ENCODE results near the gene CRISPLD2.

CRISPLD2 gene

DNA sequence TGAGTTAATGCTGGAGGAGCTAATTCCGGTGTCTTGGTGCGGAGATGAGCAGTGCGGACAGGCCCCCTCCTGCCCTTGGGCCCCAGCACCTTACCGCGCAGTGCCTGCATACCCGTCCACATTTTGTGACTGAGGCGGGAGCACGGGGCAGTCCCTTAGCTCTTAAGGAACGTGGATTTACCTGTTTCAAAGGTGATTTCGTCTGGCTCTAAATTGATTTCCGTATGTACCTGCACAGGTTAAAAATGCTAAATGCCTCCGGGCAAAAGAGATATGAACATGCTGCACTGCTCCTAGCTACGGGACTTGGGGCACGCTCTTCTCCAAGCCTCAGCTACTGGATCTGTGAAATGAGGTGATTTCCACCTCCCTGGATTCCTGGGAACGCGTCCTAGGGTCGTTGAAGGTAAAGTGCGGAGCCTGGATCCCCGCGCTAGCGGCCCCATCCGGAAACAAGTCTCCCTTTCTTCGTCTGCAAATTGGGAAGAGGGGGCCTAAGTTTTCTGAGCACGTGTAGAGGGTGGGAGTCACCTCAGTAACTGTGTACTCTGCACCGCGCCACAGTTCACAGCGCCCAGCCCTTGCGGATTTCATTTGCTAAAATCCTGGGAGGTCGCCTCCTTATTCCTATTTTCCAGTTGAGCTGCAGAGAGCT, 669 bp upstream of the CRISPLD2 start:
- DNase-seq (ENCODE audit: low spot score) = no peak
- TF ChIP-seq CTCF (conservative IDR thresholded peaks at IDR 0.05; ENCODE audit: low read depth) = no peak
- ChIA-PET POLR2A (ENCODE audit: low non-redundant PET) (interaction anchor here (1.7 kb wide), 1 partner anchor 19 kb away, joined by 4 read pairs; no protein-coding TSS in a partner anchor), CTCF (interaction anchor here (0.6 kb wide), 2 partner anchors 9 to 99 kb away, joined by 3 read pairs; no protein-coding TSS in a partner anchor)
- H3K27ac ChIP-seq = no peak overlapping the region

GRCh38 chr16:84820305-84820684, 510 bp downstream of the CRISPLD2 start:
- no peak for TF ChIP-seq CTCF (conservative IDR thresholded peaks at IDR 0.05; ENCODE audit: low read depth)
- ChIA-PET POLR2A (ENCODE audit: low non-redundant PET) (interaction anchor here (0.5 to 1.7 kb wide), 2 partner anchors 18 to 24 kb away, joined by 4 to 8 read pairs; no protein-coding TSS in a partner anchor), CTCF (interaction anchor here (0.7 kb wide), 1 partner anchor 79 kb away, joined by 6 read pairs; no protein-coding TSS in a partner anchor)
- H3K27ac ChIP-seq = no peak overlapping the region
- no peak for DNase-seq (ENCODE audit: low spot score)

DNA sequence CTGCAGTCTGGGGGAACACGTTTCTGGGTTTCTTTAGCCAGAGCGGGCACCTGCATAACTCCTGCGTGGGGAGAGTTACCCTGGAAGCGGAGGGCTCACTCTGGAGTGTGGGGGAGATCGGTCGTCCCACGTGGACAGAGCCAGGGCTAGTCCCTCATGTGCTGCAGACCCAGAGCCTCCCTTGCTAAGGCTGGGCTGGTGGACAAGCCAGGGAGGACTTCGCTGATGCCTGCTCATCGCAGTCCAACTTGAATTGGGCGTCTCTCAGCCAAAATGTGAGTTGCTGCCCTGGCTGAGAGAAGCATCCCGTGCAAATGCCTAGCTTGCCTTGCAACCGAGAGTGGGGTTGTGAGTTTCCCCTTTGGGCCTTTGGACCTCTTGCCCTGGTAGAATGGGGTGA, 986 bp downstream of the CRISPLD2 start:
- ChIA-PET CTCF (no interaction called here), POLR2A (ENCODE audit: low non-redundant PET) (interaction anchor here (0.5 kb wide), 1 partner anchor 24 kb away, joined by 8 read pairs; no protein-coding TSS in a partner anchor)
- DNase-seq (ENCODE audit: low spot score) = no peak

GRCh38 chr16:84821179-84821578, 1.4 kb downstream of the CRISPLD2 start:
- CTCF ChIA-PET = interaction anchor here (0.6 kb wide), 1 partner anchor 778 kb away, joined by 3 read pairs; no protein-coding TSS in a partner anchor
- DNase-seq (ENCODE audit: low spot score) = no peak
- POLR2A ChIA-PET (ENCODE audit: low non-redundant PET) = no interaction called here
- no peak for TF ChIP-seq CTCF (conservative IDR thresholded peaks at IDR 0.05; ENCODE audit: low read depth)
- H3K27ac ChIP-seq = no peak overlapping the region

More for the DNA sequence above, 986 bp downstream of the CRISPLD2 start:
- no peak for TF ChIP-seq CTCF (conservative IDR thresholded peaks at IDR 0.05; ENCODE audit: low read depth)
- no peak overlapping the region for H3K27ac ChIP-seq

DNA sequence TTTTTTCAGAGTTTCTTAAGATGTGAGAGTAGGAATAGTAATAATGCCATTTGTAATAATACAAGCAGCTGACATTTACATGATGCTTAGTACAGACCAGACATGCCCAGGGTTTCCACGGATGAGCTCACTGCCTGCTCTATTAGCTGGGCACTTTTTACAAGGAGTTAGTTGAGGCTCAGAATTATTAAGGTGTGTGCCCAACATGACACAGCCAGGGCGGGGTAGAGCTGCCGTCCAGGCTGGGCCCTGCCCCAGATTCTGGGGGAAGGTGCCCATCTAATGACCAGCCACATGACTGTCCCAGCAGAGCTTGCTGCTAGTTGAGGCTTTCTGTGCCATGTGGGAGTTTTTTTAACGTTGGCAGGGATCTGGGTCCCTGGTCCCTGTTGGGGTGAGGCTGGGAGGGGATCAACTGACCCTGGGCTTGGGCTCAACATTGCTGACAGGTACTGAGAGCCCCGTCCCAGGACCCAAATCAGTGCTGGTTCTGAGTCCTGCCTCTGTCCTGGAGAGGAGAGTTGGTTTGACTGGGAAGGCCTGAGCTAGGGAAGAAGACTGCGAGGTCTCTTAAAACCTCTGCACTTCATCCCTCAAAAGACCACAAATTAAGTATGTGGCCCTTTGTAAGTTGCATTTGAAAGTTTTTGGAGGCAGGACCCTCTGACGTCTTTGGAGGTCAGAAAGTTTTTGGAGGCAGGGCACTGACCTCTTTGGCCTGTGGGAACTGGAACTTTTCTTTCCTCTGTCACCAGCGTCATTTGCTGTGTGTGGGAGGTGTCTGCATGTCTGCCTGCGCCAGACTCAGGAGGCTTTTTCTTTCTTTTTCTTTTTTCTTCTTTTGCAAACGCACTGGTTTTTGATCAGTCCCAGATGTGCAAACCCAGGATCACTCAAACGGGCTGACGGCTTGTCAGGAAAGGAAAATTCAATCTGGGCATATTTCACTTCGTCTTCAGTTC, 2.2 kb downstream of the CRISPLD2 start:
- ChIA-PET CTCF (interaction anchor here (0.6 kb wide), 1 partner anchor 778 kb away, joined by 3 read pairs; no protein-coding TSS in a partner anchor), POLR2A (ENCODE audit: low non-redundant PET) (no interaction called here)
- H3K27ac ChIP-seq = no peak overlapping the region
- TF ChIP-seq CTCF (conservative IDR thresholded peaks at IDR 0.05; ENCODE audit: low read depth) = no peak
- DNase-seq (ENCODE audit: low spot score) = no peak

DNA sequence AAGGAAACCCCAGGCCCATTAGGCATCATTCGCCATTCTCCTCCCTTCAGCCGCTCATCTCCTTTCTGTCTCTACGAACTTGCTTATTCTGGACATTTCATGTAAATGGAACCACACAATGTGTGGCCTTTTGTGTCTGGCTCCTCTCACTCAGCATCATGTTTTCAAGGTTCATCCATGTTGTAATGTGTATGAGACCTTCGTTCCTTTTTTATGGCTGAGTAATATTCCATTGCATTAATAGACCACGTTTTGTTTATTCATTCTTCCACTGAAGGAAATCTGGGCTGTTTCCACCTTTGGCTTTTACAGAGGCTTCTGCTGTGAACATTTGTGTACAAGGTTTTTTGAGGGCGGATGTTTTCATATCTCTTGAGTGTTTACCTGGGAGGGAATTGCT, 3.2 kb downstream of the CRISPLD2 start:
- TF ChIP-seq CTCF (conservative IDR thresholded peaks at IDR 0.05; ENCODE audit: low read depth) = no peak
- ChIA-PET POLR2A (ENCODE audit: low non-redundant PET) (no interaction called here), CTCF (no interaction called here)
- DNase-seq (ENCODE audit: low spot score) = no peak
- H3K27ac ChIP-seq = no peak overlapping the region
